ENCODE data around the gene SLC37A1. TPM values are rescaled to one million over a fixed set of nuclear protein-coding genes. Genes with fewer than 3 reads are reported as not detected.

SLC37A1 gene
- total RNA-seq, 4 donors from 2014 or later, result 10.7 to 21.1 (median 14.0) TPM

DNA sequence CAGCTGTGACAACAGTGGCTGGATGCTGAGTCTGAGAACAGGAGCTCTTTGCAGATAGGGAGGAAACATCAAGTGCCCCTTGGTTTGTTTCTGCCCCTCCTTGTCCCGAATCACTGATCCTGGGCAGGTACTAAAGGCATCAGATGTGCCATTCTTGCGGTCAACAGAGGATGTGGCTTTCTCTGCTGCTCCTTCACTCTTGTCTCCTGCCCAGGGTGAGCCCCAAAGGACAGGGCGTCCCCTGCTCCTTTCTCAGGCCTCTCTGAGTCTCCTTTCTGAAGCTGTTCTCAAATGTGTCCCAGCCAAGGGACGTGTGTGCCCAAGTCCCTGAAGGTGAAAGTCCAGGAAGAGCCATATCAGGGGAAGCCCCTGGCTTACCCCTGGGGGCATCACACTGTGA lies 31.7 kb downstream of the SLC37A1 start:
- intact Hi-C loops (cut with DNase I), result no loop called here
- 89 to 100% methylated on average over 1 to 4 of the region's 4 CpGs for WGBS, 2 donors
- H3K36me3 ChIP-seq, result peaks cover 4 to 93% (median 5%) of the 10 kb centered on the region in 3 donors

DNA sequence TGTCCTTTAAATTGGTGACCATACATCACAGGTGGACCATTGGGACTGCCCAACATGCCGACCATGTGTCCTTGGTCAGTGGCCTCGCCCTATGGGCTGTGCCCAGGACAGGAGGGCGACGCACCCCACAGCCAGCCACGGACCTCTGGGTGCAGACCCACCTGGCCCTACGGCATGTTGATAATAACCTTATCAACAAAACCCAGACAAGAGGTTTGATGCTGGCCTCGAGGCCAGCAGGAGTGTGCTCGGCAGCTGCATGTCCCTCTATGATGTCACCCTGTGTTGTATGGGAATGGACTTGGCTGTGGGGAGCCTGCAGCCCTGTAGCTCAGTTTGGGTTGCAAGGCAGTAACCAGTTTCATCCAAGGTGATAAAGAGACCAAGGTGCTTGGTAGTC lies 32.1 kb downstream of the SLC37A1 start:
- TF ChIP-seq, protein P1, sequence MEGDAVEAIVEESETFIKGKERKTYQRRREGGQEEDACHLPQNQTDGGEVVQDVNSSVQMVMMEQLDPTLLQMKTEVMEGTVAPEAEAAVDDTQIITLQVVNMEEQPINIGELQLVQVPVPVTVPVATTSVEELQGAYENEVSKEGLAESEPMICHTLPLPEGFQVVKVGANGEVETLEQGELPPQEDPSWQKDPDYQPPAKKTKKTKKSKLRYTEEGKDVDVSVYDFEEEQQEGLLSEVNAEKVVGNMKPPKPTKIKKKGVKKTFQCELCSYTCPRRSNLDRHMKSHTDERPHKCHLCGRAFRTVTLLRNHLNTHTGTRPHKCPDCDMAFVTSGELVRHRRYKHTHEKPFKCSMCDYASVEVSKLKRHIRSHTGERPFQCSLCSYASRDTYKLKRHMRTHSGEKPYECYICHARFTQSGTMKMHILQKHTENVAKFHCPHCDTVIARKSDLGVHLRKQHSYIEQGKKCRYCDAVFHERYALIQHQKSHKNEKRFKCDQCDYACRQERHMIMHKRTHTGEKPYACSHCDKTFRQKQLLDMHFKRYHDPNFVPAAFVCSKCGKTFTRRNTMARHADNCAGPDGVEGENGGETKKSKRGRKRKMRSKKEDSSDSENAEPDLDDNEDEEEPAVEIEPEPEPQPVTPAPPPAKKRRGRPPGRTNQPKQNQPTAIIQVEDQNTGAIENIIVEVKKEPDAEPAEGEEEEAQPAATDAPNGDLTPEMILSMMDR (IDR thresholded peaks at IDR 0.05), result no peak
- no peak for TF ChIP-seq POLR2A (IDR thresholded peaks at IDR 0.05)
- WGBS, 2 donors, result 88% methylated on average over 4 of the region's 8 CpGs; no CpG with 5 or more reads in 1 of the 2 donors
- peaks cover 4 to 89% (median 5%) of the 10 kb centered on the region in 3 donors for H3K36me3 ChIP-seq
- H3K9me3 ChIP-seq, result no peaks in the 10 kb centered on the region
- peaks cover 0 to 6% (median 0%) of the 10 kb centered on the region in 3 donors for H3K4me1 ChIP-seq
- H3K27ac ChIP-seq, result no peak overlapping the region
- no peak for DNase-seq
- no peaks in the 10 kb centered on the region for H3K27me3 ChIP-seq
- no peak overlapping the region for H3K4me3 ChIP-seq
- intact Hi-C loops (cut with DNase I), result no loop called here

More for the DNA sequence above, 31.7 kb downstream of the SLC37A1 start:
- no peak overlapping the region for H3K27ac ChIP-seq
- no peak for DNase-seq
- H3K9me3 ChIP-seq, result no peaks in the 10 kb centered on the region
- TF ChIP-seq, protein P1 (IDR thresholded peaks at IDR 0.05), result no peak
- no peak for TF ChIP-seq POLR2A (IDR thresholded peaks at IDR 0.05)
- H3K27me3 ChIP-seq, result no peaks in the 10 kb centered on the region
- no peak overlapping the region for H3K4me3 ChIP-seq
- H3K4me1 ChIP-seq, result peaks cover 0 to 1% (median 0%) of the 10 kb centered on the region in 3 donors

DNA sequence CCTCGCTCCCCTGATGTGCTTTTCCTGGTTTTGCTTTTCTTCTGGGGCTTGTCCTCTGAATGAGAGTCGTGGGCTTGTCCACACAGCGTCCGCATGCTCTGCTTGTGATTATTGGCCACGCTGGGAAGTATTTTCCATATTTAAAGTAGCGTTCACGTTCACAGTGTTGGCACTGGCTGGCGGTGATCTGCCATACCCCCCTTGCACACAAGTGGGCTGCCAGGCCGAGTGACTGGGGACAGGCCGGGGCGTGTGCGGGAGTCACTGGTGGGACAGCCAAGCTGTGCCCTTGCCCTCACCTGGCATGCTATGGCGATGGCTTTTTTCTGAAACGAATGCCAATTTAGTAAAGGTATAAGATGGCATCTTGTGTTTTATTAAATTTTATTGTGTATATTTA lies 32.8 kb downstream of the SLC37A1 start:
- H3K27ac ChIP-seq, result no peak overlapping the region
- 76 to 85% methylated on average over 14 of the region's 14 CpGs for WGBS, 2 donors
- intact Hi-C loops (cut with DNase I), result no loop called here
- TF ChIP-seq, protein P1 (IDR thresholded peaks at IDR 0.05), result no peak
- TF ChIP-seq POLR2A (IDR thresholded peaks at IDR 0.05), result no peak
- H3K36me3 ChIP-seq, result peaks cover 4 to 82% (median 5%) of the 10 kb centered on the region in 3 donors
- H3K4me1 ChIP-seq, result peaks cover 0 to 11% (median 0%) of the 10 kb centered on the region in 3 donors
- no peak overlapping the region for H3K4me3 ChIP-seq
- H3K27me3 ChIP-seq, result no peaks in the 10 kb centered on the region
- H3K9me3 ChIP-seq, result no peaks in the 10 kb centered on the region
- DNase-seq, result no peak

DNA sequence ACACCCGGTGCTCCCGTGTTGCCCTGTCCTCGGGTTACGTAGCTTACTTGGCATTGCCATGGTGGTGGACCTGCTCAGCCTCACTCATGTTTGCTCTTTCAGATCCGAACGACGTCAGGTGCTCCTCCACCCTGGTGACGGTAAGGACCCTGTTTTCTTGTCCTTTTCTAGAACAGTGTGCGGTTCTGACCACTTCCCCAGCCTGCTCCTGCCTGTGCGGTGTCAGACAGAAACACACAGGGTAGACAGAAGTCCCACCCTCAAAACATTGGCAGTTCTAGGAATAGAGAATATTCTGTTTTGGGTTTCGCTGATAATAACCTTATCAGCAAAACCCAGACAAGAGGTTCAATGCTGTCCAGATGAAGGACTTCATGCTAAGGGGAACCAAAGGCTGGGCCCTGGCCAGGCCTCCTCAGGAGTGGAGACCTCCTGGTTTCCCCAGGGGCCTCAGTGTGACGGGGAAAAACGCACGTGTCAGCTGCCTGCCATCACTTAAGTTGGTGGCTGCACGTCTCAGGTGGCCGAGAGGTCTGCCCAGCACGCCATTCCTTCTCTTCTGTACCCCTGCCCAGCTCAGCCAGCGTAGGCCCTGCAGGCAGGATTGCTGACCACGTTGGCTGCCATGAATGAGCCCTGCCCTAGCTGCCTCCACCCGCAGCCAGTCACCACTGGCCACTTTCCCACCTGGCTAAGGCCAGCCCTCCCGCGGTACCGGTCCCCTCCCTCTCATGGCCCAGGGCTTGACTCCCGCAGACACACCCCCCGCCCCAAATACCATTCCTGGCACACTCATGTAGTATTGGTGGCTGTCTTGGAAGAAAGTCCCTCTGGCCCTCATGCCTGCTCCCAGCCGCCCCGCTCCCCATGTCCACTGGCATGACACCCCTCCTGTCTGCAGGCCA lies 33.6 kb downstream of the SLC37A1 start:
- TF ChIP-seq POLR2A (IDR thresholded peaks at IDR 0.05), result no peak
- TF ChIP-seq, protein P1 (IDR thresholded peaks at IDR 0.05), result no peak
- Histone ChIP-seq H3K27ac (no peak overlapping the region), H3K4me1 (peaks cover 0 to 11% (median 0%) of the 10 kb centered on the region in 3 donors), H3K9me3 (no peaks in the 10 kb centered on the region), H3K4me3 (no peak overlapping the region), H3K36me3 (peaks cover 4 to 73% (median 5%) of the 10 kb centered on the region in 3 donors), H3K27me3 (no peaks in the 10 kb centered on the region)
- DNase-seq, result no peak
- intact Hi-C loops (cut with DNase I), result no loop called here
- WGBS, 2 donors, result 84 to 91% methylated on average over 15 to 20 of the region's 27 CpGs

DNA sequence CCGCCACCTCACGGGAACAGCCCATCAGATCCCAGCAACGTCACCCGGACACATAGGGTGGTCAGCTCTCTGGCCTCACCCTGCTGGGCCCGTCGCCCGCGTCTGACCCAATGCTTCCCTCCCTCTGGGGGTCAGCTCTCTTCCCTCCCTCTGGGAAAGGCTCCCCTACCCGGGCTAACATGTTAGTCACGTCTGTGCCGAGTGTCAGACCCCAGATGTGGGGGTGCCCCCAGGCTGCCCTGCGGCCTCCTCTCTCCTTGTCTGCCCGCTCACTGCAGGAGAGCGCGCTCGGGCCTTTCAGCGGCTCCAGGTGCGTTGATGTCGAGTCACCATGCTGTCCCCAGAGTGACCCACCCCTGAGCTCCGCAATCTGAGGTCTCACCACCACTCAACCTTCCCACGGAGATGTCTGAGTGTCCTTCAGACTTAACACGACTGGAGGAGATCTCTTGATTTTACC lies 34.3 kb downstream of the SLC37A1 start:
- DNase-seq, result no peak

More for the DNA sequence above, 34.3 kb downstream of the SLC37A1 start:
- Histone ChIP-seq H3K4me1 (peaks cover 0 to 11% (median 0%) of the 10 kb centered on the region in 3 donors), H3K4me3 (no peak overlapping the region), H3K9me3 (no peaks in the 10 kb centered on the region), H3K27me3 (no peaks in the 10 kb centered on the region), H3K36me3 (peaks cover 4 to 67% (median 5%) of the 10 kb centered on the region in 3 donors), H3K27ac (no peak overlapping the region)
- WGBS, 2 donors, result 96 to 97% methylated on average over 13 to 17 of the region's 22 CpGs
- intact Hi-C loops (cut with DNase I), result no loop called here
- TF ChIP-seq POLR2A (IDR thresholded peaks at IDR 0.05), result no peak
- TF ChIP-seq, protein P1 (IDR thresholded peaks at IDR 0.05), result no peak
